PFSK-1 (cell line): ENCODE data around the gene SH2D7.

ENCODE experiments used
- FOXP2 ChIP-seq: optimal IDR thresholded peaks from 2 replicates; pipeline ENCODE3; 2011; ENCODE audit warnings: borderline replicate concordance, control low read depth, inconsistent platforms; ENCODE audit not compliant: insufficient read depth; ENCODE audit errors: extremely low read length, extremely low read depth
- POLR2AphosphoS5 ChIP-seq: IDR thresholded peaks from 2 replicates; pipeline ENCODE4 v1.6.1; 2012; ENCODE audit warnings: low read depth, mild to moderate bottlenecking, control low read depth, low read length, moderate library complexity
- SIN3A ChIP-seq: IDR thresholded peaks from 2 replicates; pipeline ENCODE4 v1.6.1; 2012; ENCODE audit warnings: mild to moderate bottlenecking, low read length, moderate library complexity, borderline replicate concordance; ENCODE audit not compliant: insufficient read depth
- TAF1 ChIP-seq: IDR thresholded peaks from 2 replicates; pipeline ENCODE4 v1.6.1; 2012; ENCODE audit warnings: low read length, control low read depth, borderline replicate concordance; ENCODE audit not compliant: insufficient read depth
- TF ChIP-seq, protein P1 (sequence below), 2 experiments: IDR thresholded peaks; 2 replicates each; pipeline versions ENCODE4 v1.6.1 to v1.8.0; 2011 to 2012; ENCODE audit warnings: low read depth in 2 of 2, low read length in 2 of 2, control low read depth in 1 of 2, inconsistent platforms in 1 of 2, mild to moderate bottlenecking in 1 of 2, moderate library complexity in 1 of 2; ENCODE audit not compliant: insufficient read depth in 1 of 2

The SH2D7 gene

DNA sequence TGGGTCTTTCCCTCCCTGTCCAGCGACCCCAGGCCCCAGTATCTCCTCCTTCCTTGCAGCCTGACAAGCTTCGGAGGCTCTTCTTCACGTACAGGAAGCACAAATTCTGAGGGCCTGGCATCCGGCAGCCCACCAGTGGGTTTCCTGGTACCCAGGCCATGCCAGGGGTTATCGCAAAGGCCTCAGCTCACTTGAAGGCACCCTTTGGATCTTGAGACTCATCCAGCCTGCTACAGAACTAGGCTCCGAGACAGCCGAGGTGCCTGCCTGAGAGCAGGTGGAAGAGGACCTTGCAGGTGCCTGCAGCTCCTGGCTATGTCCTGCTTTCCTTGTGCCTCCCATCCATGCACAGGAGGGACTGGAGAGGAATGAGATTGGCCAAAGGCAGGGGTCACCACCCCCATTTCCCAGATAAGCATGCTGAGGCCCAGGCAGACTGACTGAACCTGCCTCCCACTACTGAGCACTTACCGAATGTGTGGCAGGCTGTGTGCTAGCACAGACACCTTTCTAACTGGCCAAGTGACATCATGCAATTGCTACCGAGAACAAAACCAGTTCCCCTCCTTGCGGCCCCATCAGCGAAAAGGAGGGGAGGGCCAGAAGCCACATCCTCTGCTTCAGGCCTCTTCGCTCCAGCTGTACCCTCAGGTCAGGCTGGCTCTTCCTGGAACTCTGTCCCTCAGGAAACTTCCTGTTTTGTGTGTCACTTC, 11.2 kb downstream of the SH2D7 start:
- TF ChIP-seq SIN3A = 0 out of 2 replicates have a peak, but pooled peaks have one; percentile 35
- TF ChIP-seq FOXP2 = peak; percentile 51
- TF ChIP-seq, protein P1, sequence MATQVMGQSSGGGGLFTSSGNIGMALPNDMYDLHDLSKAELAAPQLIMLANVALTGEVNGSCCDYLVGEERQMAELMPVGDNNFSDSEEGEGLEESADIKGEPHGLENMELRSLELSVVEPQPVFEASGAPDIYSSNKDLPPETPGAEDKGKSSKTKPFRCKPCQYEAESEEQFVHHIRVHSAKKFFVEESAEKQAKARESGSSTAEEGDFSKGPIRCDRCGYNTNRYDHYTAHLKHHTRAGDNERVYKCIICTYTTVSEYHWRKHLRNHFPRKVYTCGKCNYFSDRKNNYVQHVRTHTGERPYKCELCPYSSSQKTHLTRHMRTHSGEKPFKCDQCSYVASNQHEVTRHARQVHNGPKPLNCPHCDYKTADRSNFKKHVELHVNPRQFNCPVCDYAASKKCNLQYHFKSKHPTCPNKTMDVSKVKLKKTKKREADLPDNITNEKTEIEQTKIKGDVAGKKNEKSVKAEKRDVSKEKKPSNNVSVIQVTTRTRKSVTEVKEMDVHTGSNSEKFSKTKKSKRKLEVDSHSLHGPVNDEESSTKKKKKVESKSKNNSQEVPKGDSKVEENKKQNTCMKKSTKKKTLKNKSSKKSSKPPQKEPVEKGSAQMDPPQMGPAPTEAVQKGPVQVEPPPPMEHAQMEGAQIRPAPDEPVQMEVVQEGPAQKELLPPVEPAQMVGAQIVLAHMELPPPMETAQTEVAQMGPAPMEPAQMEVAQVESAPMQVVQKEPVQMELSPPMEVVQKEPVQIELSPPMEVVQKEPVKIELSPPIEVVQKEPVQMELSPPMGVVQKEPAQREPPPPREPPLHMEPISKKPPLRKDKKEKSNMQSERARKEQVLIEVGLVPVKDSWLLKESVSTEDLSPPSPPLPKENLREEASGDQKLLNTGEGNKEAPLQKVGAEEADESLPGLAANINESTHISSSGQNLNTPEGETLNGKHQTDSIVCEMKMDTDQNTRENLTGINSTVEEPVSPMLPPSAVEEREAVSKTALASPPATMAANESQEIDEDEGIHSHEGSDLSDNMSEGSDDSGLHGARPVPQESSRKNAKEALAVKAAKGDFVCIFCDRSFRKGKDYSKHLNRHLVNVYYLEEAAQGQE (IDR thresholded peaks at IDR 0.05; ENCODE audit: insufficient read depth in 1 of 2, low read depth in 2 of 2, low read length in 2 of 2) = no peak
- no peak for TF ChIP-seq TAF1

DNA sequence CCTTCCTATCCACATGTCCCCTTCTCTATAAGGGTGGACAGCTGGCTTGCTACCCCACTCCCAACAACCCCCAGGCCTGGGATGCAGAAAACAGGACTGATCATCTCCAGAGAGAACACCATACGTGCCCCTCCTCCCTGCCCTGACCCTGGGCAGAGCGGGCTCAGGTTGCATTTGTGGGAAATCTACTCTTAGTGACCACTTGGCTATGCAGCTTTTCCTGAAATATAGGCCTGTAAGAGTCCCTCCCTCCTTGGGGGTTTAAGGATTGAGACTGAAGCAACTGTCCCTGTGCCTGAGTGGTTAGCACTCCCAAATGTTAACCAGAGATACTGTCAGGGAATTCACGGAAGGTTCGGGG, 11.7 kb downstream of the SH2D7 start:
- TF ChIP-seq, protein P1 (IDR thresholded peaks at IDR 0.05; ENCODE audit: insufficient read depth in 1 of 2, low read depth in 2 of 2, low read length in 2 of 2) = no peak
- TF ChIP-seq FOXP2 (no peak), POLR2AphosphoS5 (no peak), TAF1 (no peak), SIN3A (no peak)

DNA sequence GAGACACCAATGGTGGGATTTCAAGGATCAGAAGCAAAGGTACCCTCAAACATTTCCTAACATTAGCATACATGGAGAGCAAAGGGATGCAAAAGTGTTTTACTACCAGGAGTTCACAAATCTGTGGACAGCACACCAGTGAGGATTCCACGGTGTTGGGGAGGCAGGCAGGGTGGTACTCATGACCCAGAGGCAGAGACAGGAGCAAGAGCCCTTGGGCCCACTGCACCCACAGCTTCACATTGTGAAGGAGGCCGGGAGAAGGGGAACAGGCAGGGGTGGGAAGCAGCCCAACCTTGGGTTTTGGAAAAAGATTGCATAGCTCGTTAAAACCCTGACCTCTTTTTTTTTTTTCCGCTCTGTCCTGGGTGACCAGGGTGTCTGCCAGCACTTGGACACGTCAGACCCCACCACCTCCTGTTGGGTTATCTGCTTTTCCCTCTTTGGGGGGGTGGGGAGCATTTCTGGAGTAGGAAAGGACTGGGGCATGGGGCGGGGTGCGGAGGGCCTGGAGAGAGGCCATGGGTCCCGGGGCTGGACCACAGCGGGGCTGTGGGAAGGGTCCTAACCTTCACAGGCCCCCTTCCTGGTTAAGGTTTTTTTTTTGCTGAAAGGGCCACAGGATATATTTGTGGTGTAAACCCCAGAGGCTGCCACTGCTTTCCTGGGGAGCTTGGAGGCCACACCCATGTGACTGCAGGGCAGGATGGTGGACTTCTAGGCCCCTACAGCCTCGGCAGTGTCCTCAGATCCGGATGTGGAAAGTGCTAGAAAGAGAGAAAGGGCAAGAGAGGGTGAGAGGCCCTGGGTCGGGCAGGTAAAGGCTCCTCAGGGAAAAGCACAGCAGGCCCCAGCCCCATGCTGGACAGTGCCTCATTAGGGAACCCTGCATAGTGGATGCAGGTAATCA, 12.5 kb downstream of the SH2D7 start:
- TF ChIP-seq SIN3A (no peak), FOXP2 (no peak), TAF1 (no peak), POLR2AphosphoS5 (no peak)
- TF ChIP-seq, protein P1 (IDR thresholded peaks at IDR 0.05; ENCODE audit: insufficient read depth in 1 of 2, low read depth in 2 of 2, low read length in 2 of 2) = no peak

DNA sequence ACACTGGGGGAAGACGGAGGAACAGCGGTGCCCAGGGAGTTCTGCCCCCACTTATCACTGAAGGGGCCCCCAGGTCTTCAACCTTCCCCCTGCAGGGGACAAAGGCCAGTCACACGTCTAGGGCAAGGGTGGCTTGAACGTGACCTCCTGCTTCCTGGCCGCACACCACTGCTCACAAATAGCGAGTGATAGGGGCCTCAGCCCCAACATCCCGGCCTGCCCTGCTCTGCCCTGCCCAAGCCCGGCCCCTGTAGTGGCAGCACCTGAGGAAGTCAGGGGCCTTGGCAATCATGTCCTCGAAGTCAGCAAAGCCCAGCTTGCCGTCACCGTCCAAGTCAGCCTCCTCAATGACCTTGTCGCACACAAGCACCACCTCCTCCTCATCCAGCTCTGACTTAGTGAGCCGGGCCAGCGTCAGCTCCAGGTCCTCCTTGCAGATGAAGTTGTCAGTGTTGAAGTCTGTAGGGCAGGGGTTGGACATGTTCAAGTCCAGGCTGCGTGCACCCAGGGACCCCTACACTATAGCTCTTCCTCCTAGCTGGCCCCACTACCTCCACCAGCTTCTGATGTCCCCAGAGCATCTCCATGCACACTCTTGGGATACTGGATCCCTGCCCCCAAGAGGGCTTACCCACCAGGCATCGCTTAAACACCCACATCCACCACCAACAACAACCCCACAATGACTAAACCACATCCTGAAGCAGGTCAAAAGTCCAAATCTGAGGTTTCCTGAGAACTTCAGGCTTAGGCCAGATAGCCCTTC, 13.3 kb downstream of the SH2D7 start:
- TF ChIP-seq POLR2AphosphoS5 (no peak), TAF1 (no peak), SIN3A (no peak), FOXP2 (no peak)
- TF ChIP-seq, protein P1 (IDR thresholded peaks at IDR 0.05; ENCODE audit: insufficient read depth in 1 of 2, low read depth in 2 of 2, low read length in 2 of 2) = no peak
